MM.1S (cell line): ENCODE results near the gene MBD3L2.

Source experiments
- EZH2 ChIP-seq: fragments of 300-600 bp; sonication (generic); optimal IDR thresholded peaks from 2 replicates; pipeline ENCODE3; 2017; ENCODE audit warnings: low read depth, mild to moderate bottlenecking, antibody characterized with exemption, low read length, mixed read lengths
- EZH2phosphoT487 ChIP-seq: fragments of 300-600 bp; sonication (generic); IDR thresholded peaks from 2 replicates; pipeline ENCODE4 v1.6.1; 2018; ENCODE audit warnings: antibody characterized with exemption, low read length
- TF ChIP-seq, protein P1 (sequence below): fragments of 300-600 bp; sonication (generic); IDR thresholded peaks from 2 replicates; pipeline ENCODE4 v1.5.1; 2016; ENCODE audit warnings: antibody characterized with exemption, low read length, mixed read lengths

- TF ChIP-seq, protein P1, sequence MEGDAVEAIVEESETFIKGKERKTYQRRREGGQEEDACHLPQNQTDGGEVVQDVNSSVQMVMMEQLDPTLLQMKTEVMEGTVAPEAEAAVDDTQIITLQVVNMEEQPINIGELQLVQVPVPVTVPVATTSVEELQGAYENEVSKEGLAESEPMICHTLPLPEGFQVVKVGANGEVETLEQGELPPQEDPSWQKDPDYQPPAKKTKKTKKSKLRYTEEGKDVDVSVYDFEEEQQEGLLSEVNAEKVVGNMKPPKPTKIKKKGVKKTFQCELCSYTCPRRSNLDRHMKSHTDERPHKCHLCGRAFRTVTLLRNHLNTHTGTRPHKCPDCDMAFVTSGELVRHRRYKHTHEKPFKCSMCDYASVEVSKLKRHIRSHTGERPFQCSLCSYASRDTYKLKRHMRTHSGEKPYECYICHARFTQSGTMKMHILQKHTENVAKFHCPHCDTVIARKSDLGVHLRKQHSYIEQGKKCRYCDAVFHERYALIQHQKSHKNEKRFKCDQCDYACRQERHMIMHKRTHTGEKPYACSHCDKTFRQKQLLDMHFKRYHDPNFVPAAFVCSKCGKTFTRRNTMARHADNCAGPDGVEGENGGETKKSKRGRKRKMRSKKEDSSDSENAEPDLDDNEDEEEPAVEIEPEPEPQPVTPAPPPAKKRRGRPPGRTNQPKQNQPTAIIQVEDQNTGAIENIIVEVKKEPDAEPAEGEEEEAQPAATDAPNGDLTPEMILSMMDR = no peak
- TF ChIP-seq EZH2phosphoT487 = no peak
- TF ChIP-seq EZH2 = no peak
These were observed 19.5 kb downstream of the MBD3L2 start for GRCh38 chr19:7068599-7068998.
